Activated T-cell treated with anti-CD3 and anti-CD28 coated beads for 24 hours (primary cell): ENCODE results near the gene TCERG1L.

Source experiments
- DNase-seq: peaks from one replicate; pipeline ENCODE4 v3.0.0-alpha.2; 2020; ENCODE audit warnings: low read depth

The TCERG1L gene

GRCh38 chr10:131124945-131125344, 186.6 kb downstream of the TCERG1L start:
- no peak for DNase-seq

- DNase-seq = no peak
Measured at GRCh38 chr10:131123496-131123895, 188.0 kb downstream of the TCERG1L start.

GRCh38 chr10:131121511-131122035, 189.9 kb downstream of the TCERG1L start:
- no peak for DNase-seq

GRCh38 chr10:131119626-131120355, 191.7 kb downstream of the TCERG1L start:
- no peak for DNase-seq

- no peak for DNase-seq
Measured at GRCh38 chr10:131117416-131118212, 193.9 kb downstream of the TCERG1L start.

GRCh38 chr10:131116991-131117375, 194.5 kb downstream of the TCERG1L start:
- DNase-seq = no peak

- DNase-seq = no peak
Measured at GRCh38 chr10:131116216-131116990, 195.1 kb downstream of the TCERG1L start.

GRCh38 chr10:131115801-131116200, 195.7 kb downstream of the TCERG1L start:
- DNase-seq = no peak

- DNase-seq = no peak
Measured at GRCh38 chr10:131115321-131115720, 196.2 kb downstream of the TCERG1L start.

- no peak for DNase-seq
Measured at GRCh38 chr10:131114846-131115245, 196.7 kb downstream of the TCERG1L start.

- no peak for DNase-seq
Measured at GRCh38 chr10:131113709-131114291, 197.7 kb downstream of the TCERG1L start.

GRCh38 chr10:131113165-131113564, 198.4 kb downstream of the TCERG1L start:
- no peak for DNase-seq

GRCh38 chr10:131112691-131113090, 198.8 kb downstream of the TCERG1L start:
- no peak for DNase-seq

GRCh38 chr10:131111471-131112080, 199.9 kb downstream of the TCERG1L start:
- no peak for DNase-seq

- DNase-seq = no peak
Measured at GRCh38 chr10:131111007-131111406, 200.5 kb downstream of the TCERG1L start.

- DNase-seq = no peak
Measured at GRCh38 chr10:131110241-131110783, 201.2 kb downstream of the TCERG1L start.

GRCh38 chr10:131109726-131110125, 201.8 kb downstream of the TCERG1L start:
- DNase-seq = no peak

GRCh38 chr10:131109291-131109690, 202.2 kb downstream of the TCERG1L start:
- DNase-seq = no peak

- DNase-seq = no peak
Measured at GRCh38 chr10:131107970-131108369, 203.6 kb downstream of the TCERG1L start.

GRCh38 chr10:131102676-131103075, 208.8 kb downstream of the TCERG1L start:
- no peak for DNase-seq

GRCh38 chr10:131102147-131102546, 209.4 kb downstream of the TCERG1L start:
- DNase-seq = no peak
